ENCODE measurements around the gene PTGER2. TPM values are rescaled to one million over a fixed set of nuclear protein-coding genes. Genes with fewer than 3 reads are reported as not detected.

PTGER2 gene
- total and polyA plus RNA-seq, 12 donors: 0.18 to 2.9 (median 1.3) TPM; not detected in 1

- H3K9me3 ChIP-seq (replicated peaks in 1 of 3): no peaks in the 10 kb centered on the region
- H3K4me1 ChIP-seq (replicated peaks in 1 of 2): no peaks in the 10 kb centered on the region
- no peaks in the 10 kb centered on the region for H3K27me3 ChIP-seq
- intact Hi-C loops (cut with DNase I): no loop called here
- no peaks in the 10 kb centered on the region for H3K36me3 ChIP-seq (replicated peaks in 1 of 2)
- no peak for TF ChIP-seq POLR2A (IDR thresholded peaks at IDR 0.05)
- TF ChIP-seq, protein P1, sequence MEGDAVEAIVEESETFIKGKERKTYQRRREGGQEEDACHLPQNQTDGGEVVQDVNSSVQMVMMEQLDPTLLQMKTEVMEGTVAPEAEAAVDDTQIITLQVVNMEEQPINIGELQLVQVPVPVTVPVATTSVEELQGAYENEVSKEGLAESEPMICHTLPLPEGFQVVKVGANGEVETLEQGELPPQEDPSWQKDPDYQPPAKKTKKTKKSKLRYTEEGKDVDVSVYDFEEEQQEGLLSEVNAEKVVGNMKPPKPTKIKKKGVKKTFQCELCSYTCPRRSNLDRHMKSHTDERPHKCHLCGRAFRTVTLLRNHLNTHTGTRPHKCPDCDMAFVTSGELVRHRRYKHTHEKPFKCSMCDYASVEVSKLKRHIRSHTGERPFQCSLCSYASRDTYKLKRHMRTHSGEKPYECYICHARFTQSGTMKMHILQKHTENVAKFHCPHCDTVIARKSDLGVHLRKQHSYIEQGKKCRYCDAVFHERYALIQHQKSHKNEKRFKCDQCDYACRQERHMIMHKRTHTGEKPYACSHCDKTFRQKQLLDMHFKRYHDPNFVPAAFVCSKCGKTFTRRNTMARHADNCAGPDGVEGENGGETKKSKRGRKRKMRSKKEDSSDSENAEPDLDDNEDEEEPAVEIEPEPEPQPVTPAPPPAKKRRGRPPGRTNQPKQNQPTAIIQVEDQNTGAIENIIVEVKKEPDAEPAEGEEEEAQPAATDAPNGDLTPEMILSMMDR (IDR thresholded peaks at IDR 0.05): no peak
- H3K4me3 ChIP-seq: no peak overlapping the region
- WGBS, 4 donors: 81 to 95% (median 94%) methylated on average over 1 of the region's 1 CpG
- no peak overlapping the region for H3K27ac ChIP-seq
- DNase-seq: no peak
Observed at GRCh38 chr14:52338051-52338681, 24.1 kb downstream of the PTGER2 start.

- Histone ChIP-seq H3K27me3 (no peaks in the 10 kb centered on the region), H3K36me3 (replicated peaks in 1 of 2) (no peaks in the 10 kb centered on the region), H3K4me3 (no peak overlapping the region), H3K27ac (no peak overlapping the region), H3K4me1 (replicated peaks in 1 of 2) (no peaks in the 10 kb centered on the region), H3K9me3 (replicated peaks in 1 of 3) (no peaks in the 10 kb centered on the region)
- DNase-seq: no peak
- TF ChIP-seq, protein P1 (IDR thresholded peaks at IDR 0.05): no peak
- no peak for TF ChIP-seq POLR2A (IDR thresholded peaks at IDR 0.05)
- 82 to 100% (median 84%) methylated on average over 1 of the region's 1 CpG for WGBS, 4 donors
- intact Hi-C loops (cut with DNase I): no loop called here
Observed at GRCh38 chr14:52339262-52339661, 25.1 kb downstream of the PTGER2 start.

GRCh38 chr14:52342849-52343596 lies 28.9 kb downstream of the PTGER2 start:
- H3K36me3 ChIP-seq (replicated peaks in 1 of 2): no peaks in the 10 kb centered on the region
- no peak overlapping the region for H3K27ac ChIP-seq
- 44 to 67% (median 64%) methylated on average over 1 of the region's 1 CpG for WGBS, 4 donors
- H3K4me3 ChIP-seq: no peak overlapping the region
- H3K4me1 ChIP-seq (replicated peaks in 1 of 2): no peaks in the 10 kb centered on the region
- intact Hi-C loops (cut with DNase I): no loop called here
- DNase-seq: no peak
- H3K9me3 ChIP-seq (replicated peaks in 1 of 3): no peaks in the 10 kb centered on the region
- H3K27me3 ChIP-seq: no peaks in the 10 kb centered on the region
- TF ChIP-seq, protein P1 (IDR thresholded peaks at IDR 0.05): no peak
- TF ChIP-seq POLR2A (IDR thresholded peaks at IDR 0.05): no peak

DNA sequence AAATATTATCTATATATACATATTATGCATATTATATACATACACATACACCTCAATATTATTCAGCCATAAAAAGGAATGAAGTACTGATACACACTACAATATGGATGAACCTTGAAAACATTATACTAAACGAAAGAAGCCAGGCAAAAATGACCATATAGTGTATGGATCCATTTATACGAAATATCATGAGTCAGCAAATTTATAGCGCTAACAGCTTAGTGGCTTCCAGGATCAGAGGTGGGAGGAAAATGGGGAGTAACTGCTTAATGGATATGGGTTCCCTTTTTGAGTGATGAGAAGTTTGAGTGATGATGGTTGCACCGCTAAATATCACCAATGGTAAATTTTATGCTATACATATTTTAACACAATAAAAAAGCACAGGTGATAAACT lies 32.7 kb downstream of the PTGER2 start:
- Histone ChIP-seq H3K4me3 (no peak overlapping the region), H3K27ac (no peak overlapping the region), H3K36me3 (replicated peaks in 1 of 2) (no peaks in the 10 kb centered on the region), H3K27me3 (no peaks in the 10 kb centered on the region), H3K9me3 (replicated peaks in 1 of 3) (no peaks in the 10 kb centered on the region), H3K4me1 (replicated peaks in 1 of 2) (no peaks in the 10 kb centered on the region)
- TF ChIP-seq, protein P1 (IDR thresholded peaks at IDR 0.05): no peak
- no peak for TF ChIP-seq POLR2A (IDR thresholded peaks at IDR 0.05)
- DNase-seq: no peak
- WGBS, 4 donors: 82 to 85% (median 84%) methylated on average over 4 of the region's 4 CpGs
- intact Hi-C loops (cut with DNase I): no loop called here

Measured in adrenal gland (tissue), 12 donors.